Myocyte (in vitro differentiated cells): ENCODE results near the gene FRMPD4. TPM values are rescaled to one million over a fixed set of nuclear protein-coding genes. Genes with fewer than 3 reads are reported as not detected.
"Not testable (repeated sequence)": the region's sequence is repeated elsewhere in the genome, so short reads cannot be mapped to it uniquely, and the experiment has no call there.

Source experiments
- DNase-seq: peaks from one replicate; pipeline ENCODE4 v3.0.0-alpha.2; 2012; ENCODE audit warnings: low read depth
- polyA plus RNA-seq: library from polyadenylated mRNA; unstranded; fragments of >200 nt; gene quantifications from one replicate; pipeline ENCODE4 v1.2.1, GENCODE V29; 2012; ENCODE audit warnings: missing spikeins
- total RNA-seq: library from RNA; depleted of rRNA; stranded (reverse); fragments of >200 nt; gene quantifications from 2 replicates; pipeline ENCODE4 v1.2.3, GENCODE V29; 2014

Gene FRMPD4
- total RNA-seq: 0.56 and 0.68 TPM in 2 replicates
- 0.48 TPM for polyA plus RNA-seq

- DNase-seq: peak; percentile 34
Observed at GRCh38 chrX:12138361-12139313, at the start of gene FRMPD4. Gene FRMPD4 (plus strand): TSS chrX:12138473. CDS start chrX:12138972, 499 bp downstream.

DNA sequence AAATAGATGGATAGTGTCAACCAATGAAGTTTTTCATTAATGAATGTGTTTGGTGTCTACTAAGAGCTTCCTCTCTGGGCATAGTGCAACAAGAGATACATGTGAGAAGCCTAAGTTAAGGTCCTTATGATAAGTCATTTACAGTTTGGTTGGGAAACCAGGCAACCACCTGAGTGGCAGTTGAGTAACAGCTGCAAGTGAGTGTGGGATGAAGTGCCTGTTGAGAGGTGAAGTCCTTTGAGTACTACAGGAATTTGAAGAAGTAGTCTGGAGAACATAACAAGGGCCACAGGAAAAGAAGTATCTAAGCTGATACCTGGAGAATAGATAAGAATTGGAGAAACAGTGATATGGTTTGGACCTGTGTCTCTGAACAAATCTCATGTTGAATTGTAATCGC lies 48.5 kb upstream of the FRMPD4 start:
- DNase-seq: no peak

DNA sequence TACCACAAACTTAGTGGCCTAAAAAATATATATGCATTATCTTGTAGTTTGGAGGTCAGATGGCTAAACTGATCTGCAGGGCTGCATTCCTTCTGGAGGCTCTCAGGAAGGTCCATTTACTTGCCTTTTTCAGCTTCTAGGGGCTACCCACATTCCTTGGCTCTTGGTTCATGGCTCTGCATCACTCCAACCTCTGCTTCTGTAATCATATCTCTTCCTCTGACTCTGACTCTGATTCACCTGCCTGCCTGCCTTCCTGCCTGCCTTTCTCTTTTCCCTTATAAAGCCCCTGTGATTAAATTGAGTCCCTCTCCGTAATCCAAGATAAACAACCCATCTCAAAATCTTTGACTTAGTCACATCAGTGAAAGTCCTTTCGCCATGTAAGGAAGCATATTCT lies 25.0 kb upstream of the FRMPD4 start:
- no peak for DNase-seq

DNA sequence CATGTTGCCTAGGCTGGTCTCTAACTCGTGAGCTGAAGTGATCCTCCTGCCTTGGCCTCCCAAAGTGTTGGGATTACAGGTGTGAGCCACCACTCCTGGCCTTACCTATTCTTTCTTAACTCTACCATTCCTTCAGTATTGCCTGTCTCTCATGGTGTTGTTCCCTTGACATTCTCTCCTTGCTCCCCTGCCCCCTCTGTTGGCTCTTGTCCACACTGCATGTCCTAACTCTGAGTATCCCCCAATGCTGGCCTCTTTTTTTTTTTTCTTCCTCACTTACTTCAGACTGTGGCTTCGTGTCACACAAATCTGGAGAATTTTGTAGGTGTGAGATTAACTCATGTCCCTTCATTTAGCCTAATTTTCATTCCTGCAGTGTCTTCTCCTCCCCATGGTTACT lies 22.9 kb upstream of the FRMPD4 start:
- no peak for DNase-seq

- DNase-seq: no peak
Observed at GRCh38 chrX:12118134-12118533, 20.1 kb upstream of the FRMPD4 start.

DNA sequence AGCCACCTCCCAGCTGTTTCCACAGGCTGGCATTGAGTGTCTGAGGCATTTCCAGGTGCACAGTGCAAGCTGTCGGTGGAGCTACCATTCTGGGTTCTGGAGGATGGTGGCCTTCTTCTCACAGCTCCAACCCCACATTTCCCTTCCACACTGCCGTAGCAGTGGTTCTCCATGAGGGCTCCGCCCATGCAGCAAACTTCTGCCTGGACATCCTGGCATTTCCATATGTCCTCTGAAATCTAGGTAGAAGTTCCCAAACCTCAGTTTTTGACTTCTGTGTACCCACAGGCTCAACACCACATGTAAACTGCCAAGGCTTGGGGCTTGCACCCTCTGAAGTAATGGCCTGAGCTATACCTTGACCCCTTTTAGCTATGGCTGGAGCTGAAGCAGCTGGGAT lies 10.3 kb upstream of the FRMPD4 start:
- no peak for DNase-seq

- DNase-seq: peak; percentile 20
Observed at GRCh38 chrX:12137951-12138360, 317 bp upstream of the FRMPD4 start.

DNA sequence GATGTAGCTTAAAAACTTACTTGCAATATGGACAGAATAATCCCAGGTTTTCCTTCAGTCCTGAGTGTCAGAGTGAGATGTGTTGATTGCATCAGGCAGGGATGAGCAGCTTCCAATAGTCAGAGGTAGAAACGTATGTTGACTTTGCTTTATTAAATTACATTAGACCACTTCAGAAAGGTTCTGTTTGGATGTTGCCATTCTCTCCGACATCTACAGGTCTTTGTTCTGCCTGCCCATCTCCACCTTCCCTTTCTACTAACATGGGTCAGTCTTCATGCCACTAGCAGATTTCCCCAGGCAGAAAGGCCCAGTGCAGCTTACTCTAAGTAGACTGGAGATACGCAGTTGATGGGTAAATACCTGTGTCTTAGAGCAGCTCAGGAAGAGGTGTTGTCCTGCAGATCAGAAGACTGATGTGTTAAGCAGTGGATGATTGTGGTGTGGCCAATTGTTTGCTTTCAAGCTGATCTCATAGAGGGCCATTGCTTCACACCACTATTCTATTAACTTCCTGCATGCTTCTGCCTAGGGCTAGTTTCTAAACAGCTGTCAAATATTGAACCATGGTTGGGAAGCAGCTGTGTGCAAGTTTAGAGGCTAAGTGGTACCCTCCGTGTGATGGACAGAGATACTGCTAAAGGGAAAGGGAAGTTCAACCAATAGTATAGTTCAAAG lies 1.8 kb downstream of the FRMPD4 start:
- DNase-seq: peak; percentile 46

DNA sequence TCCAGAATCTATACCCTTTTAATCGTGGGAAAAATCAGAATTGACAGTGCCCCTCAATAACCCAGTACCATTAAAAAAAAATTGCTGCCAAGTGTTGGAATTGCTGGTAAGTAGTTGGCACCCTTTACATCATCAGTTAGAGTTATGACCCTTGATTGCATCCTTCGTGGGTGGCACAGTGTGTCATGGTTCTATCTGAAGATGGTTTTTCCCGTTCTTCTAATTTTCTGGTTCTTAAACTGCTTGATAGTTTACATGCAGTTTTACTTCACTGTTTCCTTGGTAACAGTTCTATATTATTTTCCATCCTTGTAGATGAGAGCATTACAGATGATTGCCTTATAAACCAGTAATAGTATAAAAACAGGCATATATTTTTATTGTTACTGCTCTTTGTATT lies 3.2 kb downstream of the FRMPD4 start:
- DNase-seq: no peak

DNA sequence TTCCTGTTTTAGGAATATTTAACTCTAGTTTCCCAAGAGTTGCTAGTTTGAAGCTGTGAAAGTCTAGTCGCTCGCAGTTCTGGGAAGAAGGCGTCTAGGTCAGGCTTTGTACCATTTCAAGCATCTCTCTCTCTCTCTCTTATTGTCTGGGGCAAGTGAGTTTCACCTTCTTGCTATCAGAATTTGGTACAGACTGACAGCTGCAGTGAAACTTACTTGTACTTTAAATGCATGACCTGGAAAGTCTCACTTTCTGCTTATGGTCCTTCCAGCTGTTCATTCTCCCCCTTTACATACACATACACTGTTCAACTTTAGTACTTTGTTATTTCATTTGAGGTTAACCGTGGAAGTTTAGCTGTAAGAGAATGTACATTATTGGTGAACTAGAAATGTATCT lies 4.4 kb downstream of the FRMPD4 start:
- no peak for DNase-seq

- DNase-seq: no peak
Observed at GRCh38 chrX:12145402-12145801, 7.1 kb downstream of the FRMPD4 start.

DNA sequence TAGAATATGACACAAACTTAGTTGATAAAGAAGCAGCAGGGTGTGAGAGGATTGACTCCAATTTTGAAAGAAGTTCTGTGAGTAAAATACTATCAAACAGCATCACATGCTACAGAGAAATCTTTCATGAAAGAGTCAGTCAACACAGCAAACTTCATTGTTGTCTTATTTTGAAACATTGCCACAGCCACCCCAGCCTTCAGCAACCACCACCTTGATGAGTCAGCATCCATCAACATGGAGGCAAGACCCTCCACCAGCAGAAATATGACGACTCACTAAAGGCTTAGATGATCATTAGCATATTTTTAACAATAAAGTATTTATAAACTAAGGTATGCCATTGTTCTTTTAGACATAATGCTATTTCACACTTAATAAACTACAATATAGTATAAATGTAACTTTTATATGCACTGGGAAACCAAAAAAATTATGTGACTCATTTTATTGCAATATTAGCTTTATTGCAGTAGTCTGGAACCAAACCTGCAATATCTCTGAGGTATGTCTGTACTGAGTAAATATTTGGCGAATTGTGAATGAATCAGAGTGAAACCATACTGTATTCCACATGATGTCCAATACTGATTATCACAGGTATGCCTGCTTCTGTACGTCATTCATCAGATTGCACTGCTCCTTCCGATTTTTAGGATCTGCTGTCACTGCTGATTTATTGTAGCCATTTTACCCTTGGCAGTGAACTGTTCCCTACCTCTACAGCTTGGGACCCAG lies 11.6 kb downstream of the FRMPD4 start:
- no peak for DNase-seq

GRCh38 chrX:12153317-12153716 lies 15.0 kb downstream of the FRMPD4 start:
- DNase-seq: no peak

GRCh38 chrX:12153741-12154140 lies 15.5 kb downstream of the FRMPD4 start:
- no peak for DNase-seq

GRCh38 chrX:12159799-12160198 lies 21.5 kb downstream of the FRMPD4 start:
- no peak for DNase-seq

- DNase-seq: no peak
Observed at GRCh38 chrX:12162420-12162819, 24.1 kb downstream of the FRMPD4 start.

DNA sequence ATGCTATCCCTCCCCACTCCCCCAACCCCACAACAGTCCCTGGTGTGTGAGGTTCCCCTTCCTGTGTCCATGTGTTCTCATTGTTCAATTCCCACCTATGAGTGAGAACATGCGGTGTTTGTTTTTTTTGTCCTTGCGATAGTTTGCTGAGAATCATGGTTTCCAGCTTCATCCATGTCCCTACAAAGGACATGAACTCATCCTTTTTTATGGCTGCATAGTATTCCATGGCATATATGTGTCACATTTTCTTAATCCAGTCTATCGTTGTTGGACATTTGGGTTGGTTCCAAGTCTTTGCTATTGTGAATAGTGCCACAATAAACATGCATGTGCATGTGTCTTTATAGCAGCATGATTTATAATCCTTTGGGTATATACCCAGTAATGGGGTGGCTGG lies 25.9 kb downstream of the FRMPD4 start:
- DNase-seq: not testable (repeated sequence)

- DNase-seq: no peak
Observed at GRCh38 chrX:12170755-12171154, 32.5 kb downstream of the FRMPD4 start.

DNA sequence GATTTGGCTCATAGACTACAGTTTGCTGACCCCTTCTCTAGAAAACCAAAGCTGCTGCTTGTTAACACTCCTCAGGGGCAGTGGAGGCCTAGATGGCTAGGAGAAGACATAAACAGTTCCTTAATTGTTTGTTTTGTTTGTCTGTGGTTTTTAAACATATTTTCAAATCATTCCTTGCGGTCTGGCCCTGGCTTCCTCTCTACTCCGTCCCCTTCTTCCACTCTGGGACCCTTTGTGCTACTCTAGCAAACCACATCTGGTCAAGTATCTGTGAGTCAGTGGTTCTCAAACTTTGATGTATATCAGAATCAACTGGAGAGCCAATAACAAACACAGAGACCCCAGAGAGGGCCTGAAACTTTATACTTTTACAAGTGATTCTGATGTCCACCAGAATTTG lies 36.1 kb downstream of the FRMPD4 start:
- peak; percentile 3 for DNase-seq

DNA sequence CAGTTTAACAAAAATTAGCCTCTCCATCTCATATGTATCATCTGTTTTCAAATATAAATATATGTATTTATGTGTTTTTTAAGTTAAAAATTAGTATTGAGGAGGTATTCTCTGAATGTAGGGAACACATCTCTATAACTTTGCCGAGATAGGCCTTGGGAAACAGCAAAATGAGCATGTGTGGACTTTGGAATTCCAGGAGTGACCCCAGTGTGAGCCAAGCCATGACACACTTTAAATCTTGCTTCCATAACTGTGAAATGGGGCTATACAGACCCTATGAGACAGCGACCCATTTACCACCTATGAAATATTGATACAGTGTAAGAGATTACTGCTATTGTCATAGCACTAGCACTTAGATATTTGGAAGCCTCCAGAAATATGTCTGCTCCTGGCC lies 58.8 kb downstream of the FRMPD4 start:
- DNase-seq: peak; percentile 15

DNA sequence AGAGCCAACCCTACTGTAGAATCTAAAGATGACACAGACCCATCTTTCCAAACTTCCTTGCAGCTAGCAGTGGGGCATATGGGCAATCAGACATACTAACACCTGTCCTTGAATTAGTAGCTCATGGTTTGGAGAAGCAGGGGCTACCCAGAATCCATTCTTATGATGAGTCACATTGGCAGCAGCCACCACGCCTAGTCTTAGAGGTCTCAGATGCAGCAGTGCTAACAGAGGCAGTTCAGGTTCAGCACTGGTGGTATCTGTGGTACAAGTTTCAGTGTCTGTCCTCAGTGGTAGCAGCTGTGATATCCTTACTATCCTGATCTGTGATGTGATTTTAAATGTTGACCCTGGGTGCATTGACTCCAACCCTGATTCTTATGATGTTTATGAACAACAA lies 68.1 kb downstream of the FRMPD4 start:
- peak; percentile 79 for DNase-seq
